SH-SY5Y (cell line): Measurements from ENCODE around the gene CLCN7.

Experiments used
- GATA2 ChIP-seq: IDR thresholded peaks from 2 replicates; pipeline ENCODE4 v1.6.1; 2011; ENCODE audit warnings: mild to moderate bottlenecking, low read depth, low read length
- GATA3 ChIP-seq: IDR thresholded peaks from 2 replicates; pipeline ENCODE4 v1.6.1; 2011; ENCODE audit warnings: low read depth, mild to moderate bottlenecking, low read length, moderate library complexity

CLCN7 gene, protein sequence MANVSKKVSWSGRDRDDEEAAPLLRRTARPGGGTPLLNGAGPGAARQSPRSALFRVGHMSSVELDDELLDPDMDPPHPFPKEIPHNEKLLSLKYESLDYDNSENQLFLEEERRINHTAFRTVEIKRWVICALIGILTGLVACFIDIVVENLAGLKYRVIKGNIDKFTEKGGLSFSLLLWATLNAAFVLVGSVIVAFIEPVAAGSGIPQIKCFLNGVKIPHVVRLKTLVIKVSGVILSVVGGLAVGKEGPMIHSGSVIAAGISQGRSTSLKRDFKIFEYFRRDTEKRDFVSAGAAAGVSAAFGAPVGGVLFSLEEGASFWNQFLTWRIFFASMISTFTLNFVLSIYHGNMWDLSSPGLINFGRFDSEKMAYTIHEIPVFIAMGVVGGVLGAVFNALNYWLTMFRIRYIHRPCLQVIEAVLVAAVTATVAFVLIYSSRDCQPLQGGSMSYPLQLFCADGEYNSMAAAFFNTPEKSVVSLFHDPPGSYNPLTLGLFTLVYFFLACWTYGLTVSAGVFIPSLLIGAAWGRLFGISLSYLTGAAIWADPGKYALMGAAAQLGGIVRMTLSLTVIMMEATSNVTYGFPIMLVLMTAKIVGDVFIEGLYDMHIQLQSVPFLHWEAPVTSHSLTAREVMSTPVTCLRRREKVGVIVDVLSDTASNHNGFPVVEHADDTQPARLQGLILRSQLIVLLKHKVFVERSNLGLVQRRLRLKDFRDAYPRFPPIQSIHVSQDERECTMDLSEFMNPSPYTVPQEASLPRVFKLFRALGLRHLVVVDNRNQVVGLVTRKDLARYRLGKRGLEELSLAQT

DNA sequence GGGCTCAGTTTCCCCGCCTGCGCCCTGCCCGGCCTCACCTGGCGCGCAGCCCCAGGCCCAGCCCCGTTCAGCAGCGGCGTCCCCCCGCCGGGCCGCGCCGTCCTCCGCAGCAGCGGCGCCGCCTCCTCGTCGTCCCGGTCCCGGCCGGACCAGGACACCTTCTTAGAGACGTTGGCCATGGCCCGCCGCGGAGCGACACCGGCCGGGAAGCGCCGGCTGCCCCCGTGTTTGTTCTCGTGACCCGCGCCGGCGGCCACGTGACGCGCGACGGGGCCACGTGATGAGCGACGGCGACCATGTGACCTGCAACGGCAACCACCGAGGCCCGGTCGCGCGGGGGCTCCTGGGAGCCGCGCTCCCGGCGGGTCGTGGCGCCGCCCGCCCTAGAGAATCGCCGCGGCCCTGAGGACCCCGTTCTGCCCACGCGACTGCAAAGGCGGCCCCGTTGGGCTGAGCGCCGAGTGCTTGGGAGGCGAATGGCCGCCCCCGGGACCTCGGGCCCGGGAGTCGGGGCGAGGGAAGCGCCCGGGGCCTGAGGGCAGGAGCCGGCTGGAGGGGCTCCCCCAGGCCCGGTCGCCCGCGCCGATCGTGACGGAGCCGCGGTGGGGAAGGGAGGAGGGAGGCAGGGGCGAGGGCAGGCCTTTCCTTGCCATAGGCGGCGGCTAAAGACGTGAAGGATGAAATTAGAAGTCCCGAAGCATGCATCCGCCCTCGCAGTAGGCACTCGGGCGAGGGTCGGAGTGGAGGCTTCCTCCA lies at the start of gene CLCN7:
Gene CLCN7, minus strand, starts transcription at position 233 of the 756 bp plus-strand sequence. Its CDS starts 54 bp downstream, at position 179.
- TF ChIP-seq GATA2 (no peak), GATA3 (no peak)

DNA sequence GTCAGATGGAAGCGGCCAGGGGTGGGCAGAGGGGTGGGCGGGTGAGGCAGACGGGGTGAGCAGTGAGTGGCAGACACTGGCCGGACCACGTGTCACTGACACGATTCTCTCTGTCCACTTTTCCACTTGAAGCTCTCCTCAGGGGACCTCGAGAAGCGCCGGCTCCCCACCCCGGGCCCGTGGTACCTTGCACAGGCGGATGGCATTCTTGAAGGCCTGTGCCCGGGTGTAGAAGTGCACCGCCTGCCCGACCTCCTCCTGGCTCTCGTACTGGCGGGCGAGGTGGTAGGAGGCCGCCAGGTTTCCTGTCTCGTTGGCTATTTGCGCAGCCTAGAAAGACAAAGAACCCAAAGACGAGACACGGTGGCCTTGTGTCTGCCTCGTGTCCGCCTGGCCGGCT lies 49.5 kb upstream of the CLCN7 start:
- TF ChIP-seq GATA2, result no peak
- no peak for TF ChIP-seq GATA3

DNA sequence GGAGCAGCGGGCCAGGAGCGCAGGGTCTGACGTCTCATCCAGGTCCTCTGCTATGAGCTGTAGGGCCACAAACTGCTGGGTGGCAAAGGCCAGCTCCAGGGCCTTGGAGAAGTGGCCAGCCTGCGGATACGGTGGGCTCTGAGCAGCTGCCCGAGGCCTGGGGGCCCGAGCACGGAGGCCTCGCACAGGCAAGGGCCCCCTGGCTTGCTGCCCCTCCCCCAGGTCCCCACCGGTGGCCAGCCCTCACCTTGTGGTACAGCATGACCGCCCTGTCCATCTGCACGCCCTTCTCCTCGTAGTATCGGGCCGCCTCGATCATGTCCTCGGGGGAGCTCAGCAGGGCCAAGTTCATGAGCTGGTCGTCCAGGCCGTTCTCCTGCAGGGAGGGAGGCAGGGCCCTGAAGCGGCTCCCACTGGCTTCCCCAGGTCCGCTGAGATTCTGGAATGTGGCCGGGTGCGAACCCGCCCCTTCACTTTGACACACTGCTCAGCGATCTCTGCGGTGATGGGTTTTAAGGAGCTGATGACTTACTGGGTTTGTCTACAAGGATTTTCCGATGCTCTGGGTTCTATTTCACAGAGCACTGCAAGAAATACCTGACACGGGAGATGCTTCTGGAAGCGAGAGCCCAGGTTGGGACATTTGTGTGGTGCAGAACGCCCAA lies 48.9 kb upstream of the CLCN7 start:
- no peak for TF ChIP-seq GATA2
- no peak for TF ChIP-seq GATA3

DNA sequence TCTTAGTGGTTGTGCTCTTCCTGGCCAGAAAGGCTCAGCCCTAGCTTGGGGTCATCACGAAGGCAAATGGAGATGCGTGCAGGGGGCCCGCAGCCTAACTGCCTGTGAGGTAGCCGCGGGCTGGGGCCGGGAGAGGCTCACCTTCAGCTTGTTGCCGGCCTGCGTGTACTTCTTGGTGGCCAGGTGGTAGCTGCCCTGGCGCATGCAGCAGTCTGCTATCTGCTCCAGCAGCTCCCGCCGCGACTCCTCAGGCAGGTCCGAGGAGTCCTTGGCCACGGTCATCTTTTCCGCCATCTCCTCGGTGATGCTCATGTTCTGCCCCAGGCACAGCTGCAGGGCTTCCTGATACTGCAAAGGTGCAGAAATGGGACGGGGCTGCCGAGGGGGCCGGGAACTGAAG lies 45.6 kb upstream of the CLCN7 start:
- no peak for TF ChIP-seq GATA3
- TF ChIP-seq GATA2, result no peak

DNA sequence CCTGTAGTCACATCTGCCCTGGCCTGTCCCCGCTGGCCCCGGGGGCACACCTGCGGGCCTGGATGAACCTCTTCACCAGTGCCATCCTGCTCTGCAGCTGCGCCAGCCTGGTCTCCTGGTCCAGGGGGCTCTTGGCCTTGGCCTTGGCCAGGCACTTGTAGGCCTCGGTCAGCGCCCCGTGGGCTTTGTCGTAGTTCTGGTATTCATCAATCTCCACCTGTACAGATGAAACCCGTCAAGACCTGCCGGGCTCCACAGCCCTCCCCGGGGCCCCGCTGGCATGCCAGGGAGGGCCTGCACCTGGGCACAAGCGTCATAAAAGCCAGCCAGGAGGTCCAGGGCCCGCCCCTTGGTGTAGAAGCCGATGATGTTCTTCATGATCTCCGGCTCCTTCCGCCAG lies 45.0 kb upstream of the CLCN7 start:
- TF ChIP-seq GATA2, result no peak
- no peak for TF ChIP-seq GATA3

DNA sequence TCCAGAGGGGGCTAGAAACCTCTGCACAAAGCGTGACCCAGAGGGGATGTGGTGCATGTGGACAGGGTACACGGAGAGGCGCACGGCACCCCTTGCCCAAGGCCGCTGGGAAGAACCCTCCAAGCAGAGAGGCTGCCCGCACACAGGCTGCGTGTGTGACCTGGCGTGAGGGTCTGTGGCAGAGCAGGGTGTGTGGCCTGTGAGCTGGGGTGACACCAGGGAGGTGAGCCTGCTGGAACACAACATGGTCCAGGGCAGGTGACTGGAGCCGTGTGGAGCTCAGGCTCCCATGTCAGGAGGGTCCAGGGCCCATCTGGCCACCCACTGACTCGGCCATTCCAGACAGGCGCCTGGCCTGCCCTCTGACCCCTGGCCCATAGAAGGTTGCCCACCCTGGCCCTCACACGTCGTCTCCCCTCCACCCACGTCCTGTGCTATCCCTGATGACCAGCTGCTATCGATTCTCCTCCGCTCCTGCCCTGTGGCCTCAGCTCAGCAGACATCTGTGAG lies 43.9 kb upstream of the CLCN7 start:
- TF ChIP-seq GATA3 (no peak), GATA2 (no peak)

DNA sequence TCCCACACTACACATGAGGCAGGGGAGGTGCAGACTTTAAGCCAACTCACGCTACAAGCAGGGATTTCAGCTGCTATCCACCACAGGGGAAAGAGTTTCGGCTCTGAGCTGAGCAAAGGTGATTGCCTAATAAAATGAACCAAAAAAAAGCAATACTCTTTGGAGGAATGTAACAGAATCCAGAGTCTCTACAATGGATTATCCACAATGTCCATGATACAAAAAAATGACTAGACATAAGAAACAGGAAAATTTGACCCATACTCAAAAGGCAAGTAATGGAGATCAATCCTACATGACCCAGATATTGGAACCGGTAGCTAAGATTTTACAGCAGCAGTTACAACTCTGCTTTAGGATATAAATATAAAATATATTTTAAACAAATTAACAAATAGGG lies 39.7 kb upstream of the CLCN7 start:
- TF ChIP-seq GATA3 (no peak), GATA2 (no peak)

DNA sequence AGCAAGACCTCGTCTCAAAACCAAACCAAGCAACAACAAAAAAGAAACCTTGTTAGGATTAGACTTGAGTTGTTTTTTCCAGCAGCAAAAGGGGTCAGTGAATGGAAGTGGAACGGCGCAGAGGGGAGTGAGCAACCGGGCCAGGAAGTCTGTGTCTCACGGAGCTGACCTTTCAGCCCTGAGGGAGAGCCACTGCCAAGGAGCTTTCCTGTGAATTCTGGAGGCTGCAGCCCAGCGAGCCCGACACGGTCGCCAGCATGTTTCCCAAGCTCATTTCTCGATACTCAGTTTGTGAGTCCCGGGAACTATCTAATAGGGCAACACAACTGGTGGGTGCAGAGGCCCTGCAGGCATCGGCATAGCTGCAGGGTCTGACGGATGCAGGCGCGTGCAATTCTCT lies 37.9 kb upstream of the CLCN7 start:
- TF ChIP-seq GATA3, result no peak
- no peak for TF ChIP-seq GATA2

DNA sequence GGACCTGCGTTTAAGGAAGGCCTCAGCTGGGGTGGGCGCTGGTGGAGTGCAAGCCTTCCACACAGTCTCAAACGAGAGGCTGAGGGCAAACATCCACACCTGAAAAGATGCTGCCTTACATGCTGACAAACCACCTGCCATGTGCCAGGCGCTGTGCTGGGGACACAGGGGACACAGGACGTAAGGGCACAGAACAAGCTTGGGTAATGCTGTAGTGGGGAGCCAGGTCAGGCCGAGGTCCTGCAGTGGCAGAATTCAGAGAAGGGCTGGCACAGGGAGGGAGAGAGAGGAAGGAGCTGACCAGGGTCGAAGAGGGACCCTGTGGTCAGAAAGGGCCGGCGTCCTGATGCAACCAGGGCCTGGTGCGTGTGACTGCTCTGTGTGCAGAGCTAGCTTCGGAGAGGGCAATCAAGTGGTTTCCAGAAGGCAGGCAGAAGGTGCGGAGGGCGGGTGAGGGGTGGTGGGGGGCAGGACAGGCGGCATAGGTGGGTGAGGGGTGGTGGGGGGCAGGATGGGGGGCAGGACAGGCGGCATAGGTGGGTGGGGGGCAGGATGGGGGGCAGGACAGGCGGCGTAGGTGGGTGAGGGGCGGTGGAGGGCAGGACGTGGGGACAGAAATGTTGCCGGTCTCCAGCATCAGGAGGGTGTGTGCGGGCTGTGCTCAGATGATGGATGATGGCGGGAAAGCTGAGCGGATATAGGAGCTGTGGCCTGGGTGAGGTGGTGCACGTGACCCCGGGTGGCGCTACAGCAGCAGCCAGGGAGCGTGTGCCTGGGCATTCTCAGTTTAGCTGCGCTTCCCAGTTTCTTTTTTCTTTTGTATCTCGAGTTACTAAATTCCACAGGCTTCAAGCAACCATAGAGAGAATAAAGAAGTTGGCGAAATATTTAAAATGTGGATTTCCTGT lies 37.1 kb upstream of the CLCN7 start:
- TF ChIP-seq GATA2, result no peak
- no peak for TF ChIP-seq GATA3

DNA sequence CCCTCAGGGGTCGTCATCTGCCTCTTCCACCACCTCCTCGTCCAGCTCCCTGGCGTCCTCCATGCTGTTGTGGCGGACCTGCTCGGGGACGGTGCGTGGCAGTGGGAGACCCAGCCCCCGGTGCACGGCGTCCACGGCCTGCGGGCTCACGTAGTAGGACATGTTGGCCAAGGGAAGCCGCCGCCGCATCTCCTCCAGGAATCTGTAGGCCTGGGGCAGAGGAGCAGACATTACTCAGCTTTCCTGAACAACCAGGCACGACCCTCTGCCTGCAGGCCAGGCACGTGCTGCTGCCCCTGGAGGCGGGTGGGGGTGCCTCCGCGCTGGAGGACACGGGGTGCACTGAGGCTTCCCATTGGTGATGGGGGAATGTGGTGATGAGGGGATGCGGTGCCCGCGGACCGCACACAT lies 36.1 kb upstream of the CLCN7 start:
- TF ChIP-seq GATA3, result no peak
- TF ChIP-seq GATA2, result no peak

DNA sequence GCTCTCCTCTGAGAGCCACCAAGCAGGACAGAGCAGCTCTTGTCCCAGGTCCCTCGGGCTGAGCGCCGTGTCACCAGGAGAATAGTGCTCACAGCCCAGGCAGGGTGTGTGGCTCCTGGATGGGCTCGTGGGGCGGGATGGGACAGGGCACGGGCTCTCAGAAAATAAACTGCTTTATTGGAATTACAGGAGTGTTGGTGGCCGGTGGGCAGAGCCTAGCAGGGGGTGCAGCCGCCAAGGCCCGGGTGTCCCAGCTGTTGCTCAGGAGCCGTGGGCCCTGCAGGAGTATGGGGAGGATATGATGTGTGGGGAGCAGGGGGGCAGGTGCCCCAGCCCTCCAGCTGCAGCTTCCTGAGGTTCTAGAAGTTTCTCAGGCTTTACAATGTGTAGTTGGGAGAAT lies 35.4 kb upstream of the CLCN7 start:
- no peak for TF ChIP-seq GATA3
- no peak for TF ChIP-seq GATA2

DNA sequence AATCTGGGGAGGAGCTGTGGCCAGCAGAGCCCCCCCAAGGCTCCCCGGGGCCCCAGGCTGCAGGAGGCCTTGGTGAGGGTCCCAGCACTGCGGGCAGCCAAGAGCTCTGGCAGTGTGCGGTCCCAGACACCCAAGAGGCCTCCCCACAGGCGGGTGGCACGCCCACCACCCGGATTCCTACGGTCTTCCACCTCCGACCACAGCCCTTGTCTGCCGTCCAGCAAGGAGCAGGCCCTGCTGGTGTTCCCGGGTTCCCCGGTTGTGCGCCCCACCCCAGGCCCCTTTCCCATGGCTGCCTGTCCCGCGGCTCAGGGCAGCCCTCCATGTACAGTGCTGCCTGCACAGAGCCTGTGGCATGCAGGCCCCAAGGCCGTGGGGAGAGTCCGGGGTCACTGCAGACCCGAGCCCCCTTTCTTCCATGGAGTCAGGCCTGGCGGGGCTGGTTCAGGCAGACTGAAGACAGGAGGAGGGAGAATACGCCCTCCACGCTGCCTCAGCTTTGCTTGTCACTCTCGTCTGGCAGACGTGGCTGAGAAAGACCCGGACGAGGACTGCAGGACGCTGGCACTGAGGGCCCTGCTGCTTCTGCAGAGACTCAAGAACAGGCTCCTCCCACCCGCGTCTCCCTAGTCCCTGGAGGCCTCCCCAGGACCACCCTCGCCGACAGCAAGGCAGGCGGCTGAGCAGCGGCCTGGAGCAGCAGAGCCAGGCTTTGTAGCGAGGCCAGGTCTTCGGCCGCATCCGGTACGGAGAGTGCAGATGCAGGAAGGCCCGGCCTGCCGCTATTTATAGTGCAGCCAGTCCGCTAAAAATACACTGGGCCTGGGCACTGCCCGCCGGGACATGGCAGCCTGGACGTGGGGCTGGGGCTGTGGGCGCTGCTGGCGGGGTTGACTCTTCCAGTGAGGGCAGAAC lies 34.7 kb upstream of the CLCN7 start:
- no peak for TF ChIP-seq GATA3
- TF ChIP-seq GATA2, result no peak

DNA sequence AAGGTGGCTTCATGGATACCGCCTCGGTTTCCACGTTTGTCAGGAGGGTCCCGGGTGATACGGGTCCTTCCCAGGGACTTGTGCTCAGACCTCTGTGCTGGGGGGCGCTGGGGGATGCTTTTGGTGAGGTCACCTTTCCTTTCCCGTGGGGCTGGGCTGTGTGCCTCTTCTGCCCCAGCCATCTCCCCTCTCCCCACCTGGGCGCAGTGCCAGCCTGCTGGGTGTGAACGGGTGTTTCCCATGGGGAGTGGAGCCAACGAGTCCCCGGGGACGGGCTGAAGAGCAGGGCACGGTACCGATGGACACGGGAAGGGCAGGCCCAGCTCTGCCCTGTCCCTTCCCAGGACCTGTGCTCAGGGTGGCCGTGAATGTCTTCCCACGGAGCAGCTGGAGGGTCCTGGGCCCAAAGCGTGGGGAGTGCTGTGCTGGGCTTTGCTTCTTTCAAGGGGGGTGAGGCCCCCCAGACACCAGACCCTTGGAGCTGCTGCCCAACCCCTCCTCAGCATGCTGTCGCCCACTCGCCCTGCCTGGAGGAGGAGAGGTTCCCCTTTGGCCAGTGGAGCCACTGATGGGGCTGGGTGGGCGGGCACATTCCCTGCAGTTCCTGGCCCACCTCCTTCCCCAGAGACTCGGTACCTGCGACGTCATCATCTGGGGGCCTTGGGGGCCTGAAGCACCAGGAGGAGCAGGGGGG lies 33.8 kb upstream of the CLCN7 start:
- TF ChIP-seq GATA3 (no peak), GATA2 (no peak)
